AG04449 (cell line): Measurements from ENCODE around the gene FMN2.
A peak's percentile ranks its signal among the peaks of the same experiment; 100 is the strongest.

Experiments
- CTCF ChIA-PET: fragments of 350-600 bp; formaldehyde crosslinking; extraction: SDS; loops from one replicate; lab custom pipeline; 2021; ENCODE audit warnings: antibody characterized with exemption; lab: Yijun Ruan, JAX
- POLR2A ChIA-PET: fragments of 400-600, 350-600 bp; formaldehyde crosslinking; extraction: SDS; loops from one replicate; lab custom pipeline; 2020; ENCODE audit warnings: antibody characterized with exemption, inconsistent platforms; lab: Yijun Ruan, JAX
- DNase-seq: peaks from one replicate; pipeline ENCODE4 v3.0.0-alpha.2; 2010; ENCODE audit warnings: low read depth, low spot score
- H3K4me3 ChIP-seq: 2 replicates; pipeline ENCODE4 v1.5.1; 2011; ENCODE audit warnings: low read depth, mild to moderate bottlenecking, control low read depth, low read length
- CTCF ChIP-seq: IDR thresholded peaks from one replicate; pipeline ENCODE4 v1.5.1; 2011; ENCODE audit warnings: mild to moderate bottlenecking, moderate library complexity, low read length, control low read depth, inconsistent platforms; ENCODE audit not compliant: insufficient read depth; ENCODE audit errors: missing control alignments

FMN2 gene

GRCh38 chr1:240164742-240165141, 73.1 kb downstream of the FMN2 start:
- TF ChIP-seq CTCF = no peak
- DNase-seq = no peak
- no peak overlapping the region for H3K4me3 ChIP-seq
- POLR2A ChIA-PET = no interaction called here
- CTCF ChIA-PET = interaction anchor here (1.4 to 14.0 kb wide), 5 partner anchors 15 to 528 kb away, joined by 3 to 146 read pairs (median 9); no protein-coding TSS in a partner anchor

GRCh38 chr1:240169188-240169587, 77.5 kb downstream of the FMN2 start:
- POLR2A ChIA-PET = no interaction called here
- TF ChIP-seq CTCF = no peak
- no peak for DNase-seq
- CTCF ChIA-PET = interaction anchor here (1.1 to 14.0 kb wide), 11 partner anchors 10 to 174 kb away, joined by 3 to 146 read pairs (median 4); no protein-coding TSS in a partner anchor
- no peak overlapping the region for H3K4me3 ChIP-seq

- no peak for DNase-seq
- H3K4me3 ChIP-seq = no peak overlapping the region
- no peak for TF ChIP-seq CTCF
- POLR2A ChIA-PET = no interaction called here
- CTCF ChIA-PET = interaction anchor here (1.1 to 14.0 kb wide), 8 partner anchors 11 to 165 kb away, joined by 3 to 146 read pairs (median 6); no protein-coding TSS in a partner anchor
These were observed 78.6 kb downstream of the FMN2 start for GRCh38 chr1:240170266-240170665.

GRCh38 chr1:240170806-240171205, 79.1 kb downstream of the FMN2 start:
- no peak for DNase-seq
- POLR2A ChIA-PET = no interaction called here
- no peak overlapping the region for H3K4me3 ChIP-seq
- TF ChIP-seq CTCF = no peak
- CTCF ChIA-PET = interaction anchor here (1.0 to 14.0 kb wide), 8 partner anchors 11 to 165 kb away, joined by 3 to 146 read pairs (median 4); no protein-coding TSS in a partner anchor

- H3K4me3 ChIP-seq = no peak overlapping the region
- no peak for TF ChIP-seq CTCF
- no peak for DNase-seq
- ChIA-PET CTCF (interaction anchor here (1.2 to 14.0 kb wide), 7 partner anchors 10 to 166 kb away, joined by 3 to 146 read pairs (median 6); no protein-coding TSS in a partner anchor), POLR2A (interaction anchor here (0.8 kb wide), 1 partner anchor 17 kb away, joined by 4 read pairs; no protein-coding TSS in a partner anchor)
These were observed 80.2 kb downstream of the FMN2 start for GRCh38 chr1:240171907-240172306.

- H3K4me3 ChIP-seq = no peak overlapping the region
- no peak for TF ChIP-seq CTCF
- ChIA-PET CTCF (interaction anchor here (0.7 to 14.0 kb wide), 9 partner anchors 12 to 518 kb away, joined by 3 to 146 read pairs (median 7); no protein-coding TSS in a partner anchor), POLR2A (no interaction called here)
- peak; percentile 47 for DNase-seq
These were observed 82.2 kb downstream of the FMN2 start for GRCh38 chr1:240173836-240174235.
